Skeletal muscle tissue (tissue), 5 donors: ENCODE data around the gene RABGGTB. TPM values are rescaled to one million over a fixed set of nuclear protein-coding genes. Genes with fewer than 3 reads are reported as not detected.
"Not testable (repeated sequence)": the region's sequence is repeated elsewhere in the genome, so short reads cannot be mapped to it uniquely, and the experiment has no call there.

Experiments used
- H3K27ac ChIP-seq: one replicate; pipeline ENCODE4 v1.7.0; 2013; ENCODE audit warnings: mild to moderate bottlenecking, low read depth, low read length, inconsistent platforms
- H3K27me3 ChIP-seq, 3 donors: one replicate each; pipeline ENCODE4 v1.7.0; 2013; ENCODE audit warnings: low read length in 3 of 3; ENCODE audit not compliant: control insufficient read depth in 3 of 3, insufficient read depth in 3 of 3
- H3K36me3 ChIP-seq, 3 donors: one replicate each; pipeline ENCODE4 v1.7.0; 2013; ENCODE audit warnings: low read length in 3 of 3; ENCODE audit not compliant: control insufficient read depth in 3 of 3, insufficient read depth in 3 of 3
- H3K4me1 ChIP-seq, 3 donors: one replicate each; pipeline ENCODE4 v1.7.0; 2013; ENCODE audit warnings: low read length in 3 of 3, mild to moderate bottlenecking in 3 of 3; ENCODE audit not compliant: control insufficient read depth in 3 of 3, insufficient read depth in 3 of 3
- H3K4me3 ChIP-seq, 3 donors: one replicate each; pipeline ENCODE4 v1.7.0; 2013; ENCODE audit warnings: low read length in 3 of 3
- H3K9ac ChIP-seq, 3 donors: one replicate each; pipeline ENCODE4 v1.7.0; 2013; ENCODE audit warnings: low read length in 3 of 3, mild to moderate bottlenecking in 3 of 3, moderate library complexity in 2 of 3, low read depth in 1 of 3
- H3K9me3 ChIP-seq, 3 donors: one replicate each; pipeline ENCODE4 v1.7.0; 2013; ENCODE audit warnings: low read length in 3 of 3; ENCODE audit not compliant: control insufficient read depth in 3 of 3
- small RNA-seq: library from RNA; depleted of rRNA; stranded (forward); fragments of <200 nt; gene quantifications from one replicate; pipeline ENCODE3, GENCODE V24; 2014
- total RNA-seq: library from RNA; depleted of rRNA; stranded (reverse); fragments of >200 nt; gene quantifications from one replicate; pipeline ENCODE4 v1.2.3, GENCODE V29; 2014
- donor health status: Osteomylitis.

RABGGTB gene
- total RNA-seq, 1 donor from 2014 or later: 75.7 TPM

DNA sequence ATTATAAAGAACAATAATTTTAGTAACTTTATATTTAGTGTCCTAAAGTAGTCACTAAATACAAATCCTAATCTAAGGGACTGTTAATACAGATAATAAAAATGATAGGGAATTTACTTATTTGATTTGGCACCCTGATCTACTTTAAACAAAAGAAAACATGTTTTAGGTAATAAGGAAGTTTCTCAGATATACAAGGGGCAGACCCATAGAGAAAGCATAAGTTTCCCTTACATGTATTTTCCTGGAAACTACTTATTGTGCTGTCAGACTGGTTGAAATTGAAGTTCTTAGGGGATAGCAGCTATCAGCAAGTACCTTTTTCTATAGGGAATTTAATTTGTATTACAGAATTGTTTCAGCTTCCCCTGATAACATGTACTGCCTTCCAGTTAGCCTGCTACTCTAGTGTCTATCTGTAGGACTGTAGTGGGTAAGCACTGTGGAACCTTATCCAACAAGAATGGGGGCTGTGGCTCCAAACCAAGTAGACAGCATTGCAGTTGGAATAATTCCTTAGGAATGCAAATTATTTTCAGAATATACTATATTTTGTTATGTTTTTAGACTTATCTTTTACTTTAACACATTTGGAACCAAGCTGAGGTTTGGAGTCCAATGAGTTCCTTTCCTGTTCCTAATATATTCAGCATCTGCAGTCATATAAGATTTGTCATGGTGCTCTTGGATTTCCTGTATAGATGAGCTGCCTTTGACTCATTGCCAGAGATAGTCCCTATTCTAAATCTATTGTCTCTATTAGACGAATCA is 25.3 kb downstream of the RABGGTB start:
- Histone ChIP-seq H3K36me3 (peaks cover 0 to 5% (median 0%) of the 10 kb centered on the region in 3 donors), H3K27ac (no peak overlapping the region), H3K9me3 (no peaks in the 10 kb centered on the region), H3K27me3 (no peaks in the 10 kb centered on the region), H3K4me3 (no peak overlapping the region), H3K4me1 (no peaks in the 10 kb centered on the region), H3K9ac (no peak overlapping the region)

DNA sequence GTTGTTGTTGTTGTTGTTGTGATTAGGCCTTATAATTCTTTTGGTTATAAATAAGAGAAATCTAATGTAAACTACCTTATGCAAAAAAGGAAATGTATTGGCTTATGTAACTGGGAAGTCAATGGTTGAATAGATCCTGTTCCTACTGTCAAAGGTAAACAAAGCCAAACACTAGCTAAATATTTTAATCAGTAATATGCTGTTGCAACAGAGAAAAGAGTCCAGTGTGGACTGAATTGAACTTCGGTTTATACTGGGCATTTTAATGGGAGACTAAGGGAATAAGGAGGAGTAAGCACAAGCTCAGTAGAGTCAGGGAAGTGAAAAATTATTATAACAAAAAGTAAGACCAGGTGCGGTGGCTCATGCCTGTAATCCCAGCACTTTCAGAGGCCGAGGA is 26.0 kb downstream of the RABGGTB start:
- H3K36me3 ChIP-seq: peaks cover 0 to 5% (median 0%) of the 10 kb centered on the region in 3 donors
- H3K27me3 ChIP-seq: no peaks in the 10 kb centered on the region
- no peak overlapping the region for H3K4me3 ChIP-seq
- no peaks in the 10 kb centered on the region for H3K4me1 ChIP-seq
- H3K9ac ChIP-seq: no peak overlapping the region
- H3K27ac ChIP-seq: no peak overlapping the region
- no peaks in the 10 kb centered on the region for H3K9me3 ChIP-seq

DNA sequence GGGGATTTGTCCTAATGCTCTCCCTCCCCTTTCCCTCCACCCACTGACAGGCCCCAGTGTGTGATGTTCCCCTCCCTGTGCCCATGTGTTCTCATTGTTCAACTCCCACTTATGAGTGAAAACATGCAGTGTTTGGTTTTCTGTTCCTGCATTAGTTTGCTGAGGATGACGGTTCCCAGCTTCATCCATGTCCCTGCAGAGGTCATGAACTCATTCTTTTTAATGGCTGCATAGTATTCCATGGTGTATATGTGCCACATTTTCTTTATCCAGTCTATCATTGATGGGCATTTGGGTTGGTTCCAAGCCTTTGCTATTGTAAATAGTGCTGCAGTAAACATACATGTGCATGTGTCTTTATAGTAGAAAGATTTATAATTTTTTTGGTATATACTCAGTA is 37.5 kb downstream of the RABGGTB start:
- H3K4me1 ChIP-seq, H3K9me3 ChIP-seq, H3K4me3 ChIP-seq, H3K27me3 ChIP-seq, H3K9ac ChIP-seq, H3K27ac ChIP-seq: not testable (repeated sequence)
- H3K36me3 ChIP-seq: peaks cover 3 to 14% (median 12%) of the 10 kb centered on the region in 3 donors

DNA sequence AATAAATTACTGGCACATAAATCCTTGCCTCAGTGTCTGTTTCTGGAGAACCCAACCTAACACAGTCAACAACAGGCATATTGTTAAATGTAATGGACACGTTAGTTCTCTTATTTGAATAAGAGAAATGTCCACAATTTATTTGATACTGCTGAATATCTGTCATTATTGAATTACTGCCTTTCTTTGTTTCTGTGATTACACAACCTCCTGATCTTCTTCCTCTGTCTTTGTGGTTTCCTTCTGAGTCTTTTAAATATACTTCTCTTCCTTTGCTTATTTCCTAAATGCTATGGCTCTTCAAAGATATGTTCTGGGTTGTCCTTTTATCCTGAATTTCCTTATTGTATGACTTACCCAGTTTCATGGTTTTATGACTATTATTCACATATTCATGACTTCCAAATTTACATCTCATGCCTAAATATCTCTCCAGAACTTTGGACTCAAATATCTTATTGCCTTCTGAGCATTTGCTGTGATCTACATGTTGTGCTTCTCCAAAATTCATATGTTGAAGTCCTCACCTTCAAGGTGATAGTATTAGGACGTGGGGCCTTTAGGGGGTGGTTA is 50.6 kb downstream of the RABGGTB start:
- H3K9me3 ChIP-seq: no peaks in the 10 kb centered on the region
- H3K4me3 ChIP-seq: no peak overlapping the region
- H3K27ac ChIP-seq: no peak overlapping the region
- H3K4me1 ChIP-seq: no peaks in the 10 kb centered on the region
- no peaks in the 10 kb centered on the region for H3K27me3 ChIP-seq
- no peak overlapping the region for H3K9ac ChIP-seq
- H3K36me3 ChIP-seq: no peaks in the 10 kb centered on the region

DNA sequence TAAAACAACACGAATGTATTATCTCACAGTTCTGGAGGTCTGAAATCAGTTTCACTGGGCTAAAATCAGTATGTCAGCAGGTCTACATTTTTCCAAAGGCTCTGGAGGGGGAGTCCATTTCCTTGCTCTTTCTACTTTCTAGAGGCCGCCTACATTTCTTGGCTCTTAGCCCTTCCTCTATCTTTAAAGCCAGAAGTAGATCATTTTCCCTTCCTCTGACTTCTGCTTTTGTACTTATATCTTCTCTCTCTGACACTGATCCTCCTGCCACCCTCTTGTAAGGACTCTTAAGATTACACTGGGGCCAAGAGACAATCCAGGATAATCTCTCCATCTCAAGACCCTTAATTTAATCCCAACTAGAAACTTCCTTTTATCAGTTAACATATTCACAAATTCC is 52.0 kb downstream of the RABGGTB start:
- Histone ChIP-seq H3K27me3 (no peaks in the 10 kb centered on the region), H3K9me3 (no peaks in the 10 kb centered on the region), H3K27ac (no peak overlapping the region), H3K4me3 (no peak overlapping the region), H3K9ac (no peak overlapping the region), H3K36me3 (no peaks in the 10 kb centered on the region), H3K4me1 (no peaks in the 10 kb centered on the region)

DNA sequence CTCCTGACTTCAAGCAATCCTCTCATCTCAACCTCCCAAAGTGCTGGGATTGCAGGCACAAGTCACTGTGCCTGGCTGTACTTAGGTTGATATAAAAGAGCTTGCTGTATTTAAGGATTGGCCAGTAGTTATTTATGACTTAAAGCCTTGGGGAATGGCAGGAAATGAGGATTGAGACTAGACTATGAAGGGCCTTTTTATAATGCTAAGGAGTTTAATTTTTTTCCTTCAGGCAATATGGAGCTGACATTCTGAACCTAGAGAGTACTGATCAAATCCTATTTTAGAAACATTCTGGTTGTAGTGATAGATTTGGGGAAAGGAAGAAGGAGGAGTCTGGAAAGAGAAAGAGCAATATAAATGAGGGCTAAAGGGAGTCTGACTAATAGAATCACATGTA is 55.4 kb downstream of the RABGGTB start:
- no peak overlapping the region for H3K4me3 ChIP-seq
- no peaks in the 10 kb centered on the region for H3K4me1 ChIP-seq
- no peaks in the 10 kb centered on the region for H3K9me3 ChIP-seq
- H3K27me3 ChIP-seq: no peaks in the 10 kb centered on the region
- no peaks in the 10 kb centered on the region for H3K36me3 ChIP-seq
- no peak overlapping the region for H3K27ac ChIP-seq
- H3K9ac ChIP-seq: no peak overlapping the region

Small RNAs within 50 kb of the gene (small RNA-seq; reads per million reads assigned to genes)
- not detected for gene SNORD45A
- gene SNORD45B: not detected
- gene SNORD45C: not detected

Other genes starting within 250 kb of the RABGGTB start
- gene SLC44A5, start 175.1 kb upstream of the RABGGTB start, total RNA-seq: under 0.01 TPM
- 53.8 TPM for gene ACADM, start 61.5 kb upstream of the RABGGTB start, total RNA-seq
- gene MSH4, start 10.6 kb downstream of the RABGGTB start, total RNA-seq: 1.0 TPM
- not detected for gene ASB17, start 146.1 kb downstream of the RABGGTB start, total RNA-seq